GM21717 (cell line): ENCODE measurements around the gene OR5H6.
A peak's percentile ranks its signal among the peaks of the same experiment; 100 is the strongest.
"Not testable (repeated sequence)": the region's sequence is repeated elsewhere in the genome, so short reads cannot be mapped to it uniquely, and the experiment has no call there.

ENCODE experiments used
- ATAC-seq: cut with Tn5 transposase; IDR thresholded peaks from one replicate; pipeline ENCODE4 v1.9.1; 2021; ENCODE audit warnings: mild to moderate bottlenecking, moderate library complexity; ENCODE audit not compliant: unreplicated experiment

The OR5H6 gene

DNA sequence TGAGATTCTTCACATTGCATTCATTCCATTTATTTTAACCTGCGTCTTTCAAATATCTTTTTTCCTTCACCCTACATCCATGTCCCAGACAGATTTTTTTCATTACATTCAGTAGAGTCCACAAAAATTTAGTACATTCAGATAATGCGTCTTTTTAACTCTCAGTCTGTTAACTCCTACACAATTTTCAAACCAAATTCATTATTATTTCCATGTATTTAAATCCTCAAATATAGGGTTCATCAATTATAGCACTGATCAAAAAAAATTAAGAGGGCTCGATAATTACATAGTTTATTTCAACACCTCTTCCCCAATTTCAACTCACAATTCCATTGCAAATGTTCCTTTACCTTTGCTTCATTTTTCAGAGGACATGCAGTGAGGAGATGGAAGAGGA lies at the start of gene OR5H6:
OR5H6 (plus strand) TSS at position 301 of the 400 bp plus-strand sequence; CDS start at position 390, 89 bp downstream.
- no peak for ATAC-seq

DNA sequence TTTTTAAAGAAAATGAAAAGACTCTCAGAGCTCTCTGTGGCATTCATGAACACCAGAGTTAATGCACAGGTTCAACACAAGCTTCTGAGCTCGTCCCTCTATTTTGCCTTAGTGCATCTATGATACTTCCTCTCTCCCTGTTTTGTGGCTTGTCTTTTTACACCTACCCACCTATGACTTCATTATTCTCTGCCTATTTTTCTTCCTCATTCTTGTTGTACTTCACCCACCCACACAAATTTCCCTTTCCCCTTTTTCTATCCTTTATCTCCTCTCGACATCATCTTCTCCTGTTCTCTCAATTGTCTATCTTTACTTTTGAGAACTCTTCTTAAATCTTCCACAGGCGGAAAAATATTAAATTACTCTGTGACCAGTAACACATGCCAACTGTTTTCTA lies 49.0 kb upstream of the OR5H6 start:
- no peak for ATAC-seq

DNA sequence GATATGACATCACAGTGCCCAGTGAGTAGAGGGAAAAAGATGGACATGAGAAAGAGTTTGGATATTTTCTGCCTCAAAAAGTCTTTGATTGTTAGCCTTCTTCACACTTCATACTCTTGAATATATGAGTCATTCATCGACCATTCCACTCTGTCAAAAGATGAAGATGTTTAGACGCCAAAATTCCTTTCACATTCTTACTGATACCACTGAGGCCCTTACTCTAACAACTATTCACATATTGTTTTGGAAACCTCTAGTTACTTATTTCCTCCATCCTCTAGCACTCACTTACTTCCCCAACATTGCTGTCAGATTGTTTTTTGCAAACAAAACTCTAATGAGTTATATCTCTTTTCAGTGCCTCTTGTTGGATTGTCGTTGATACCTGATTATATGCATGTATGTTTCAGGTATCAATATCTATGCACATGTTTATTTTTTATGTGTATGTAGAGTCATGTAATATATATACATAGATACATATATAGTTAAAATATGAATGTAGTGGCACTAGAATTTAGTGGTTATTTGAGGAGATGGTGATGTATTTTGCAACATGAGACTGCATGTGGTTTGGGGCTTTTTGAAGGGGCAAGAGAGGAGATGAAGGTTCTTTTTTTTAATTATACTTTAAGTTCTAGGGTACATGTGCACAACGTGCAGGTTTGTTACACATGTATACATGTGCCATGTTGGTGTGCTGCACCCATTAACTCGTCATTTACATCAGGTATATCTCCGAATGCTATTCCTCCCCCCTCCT lies 40.0 kb upstream of the OR5H6 start:
- no peak for ATAC-seq

DNA sequence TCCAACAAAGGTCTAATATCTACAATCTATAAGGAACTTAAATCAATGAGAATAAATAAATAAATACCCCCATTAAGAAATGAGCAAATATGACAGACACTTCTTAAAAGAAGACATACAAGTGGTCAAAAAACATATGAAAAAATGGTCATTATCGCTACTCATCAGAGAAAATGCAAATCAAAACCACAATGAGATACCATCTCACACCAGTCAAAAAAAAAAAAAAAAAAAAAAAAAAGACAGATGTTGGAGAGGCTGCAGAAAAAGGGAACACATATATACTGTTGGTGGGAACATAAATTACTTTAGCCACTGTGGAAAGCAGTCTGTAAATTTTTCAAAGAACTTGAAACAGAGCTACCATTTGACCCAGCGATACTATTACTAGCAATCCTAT lies 31.6 kb upstream of the OR5H6 start:
- no peak for ATAC-seq

DNA sequence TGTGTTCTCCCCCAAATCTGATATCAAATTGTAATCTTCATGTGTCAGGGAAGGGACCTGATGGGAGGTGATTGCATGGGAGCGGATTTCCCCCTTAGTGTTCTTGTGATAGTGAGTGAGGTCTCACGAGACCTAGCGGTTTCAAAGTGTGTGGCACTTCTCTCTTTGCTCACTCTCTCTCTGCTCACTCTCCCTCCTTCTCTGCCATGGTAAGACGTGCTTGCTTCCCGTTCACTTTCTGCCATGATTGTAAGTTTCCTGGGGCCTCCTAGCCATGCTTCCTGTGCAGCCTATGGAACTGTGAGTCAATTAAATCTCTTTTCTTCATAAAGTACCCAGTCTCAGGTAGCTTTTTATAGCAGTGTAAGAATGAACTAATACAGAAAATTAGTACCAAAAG lies 30.6 kb upstream of the OR5H6 start:
- ATAC-seq: peak; percentile 50

DNA sequence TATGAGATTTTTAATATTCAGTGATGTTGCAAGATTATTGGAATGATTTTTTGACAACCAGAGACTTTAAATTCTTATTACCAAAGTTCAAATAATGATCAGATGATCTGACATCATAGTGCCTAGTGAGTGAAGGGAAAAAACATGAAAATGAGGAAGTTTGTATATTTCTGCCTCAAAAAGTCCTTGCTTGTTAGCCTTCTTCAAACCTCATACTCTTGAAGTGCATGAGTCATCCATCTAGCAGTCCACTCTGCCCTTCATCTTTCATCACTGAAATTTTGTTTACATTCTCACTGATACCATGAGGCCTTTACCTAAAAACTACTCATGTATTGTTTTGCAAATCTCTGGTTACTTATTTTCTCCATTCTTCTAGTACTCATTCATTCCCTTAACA lies 23.9 kb upstream of the OR5H6 start:
- ATAC-seq: peak; percentile 52

DNA sequence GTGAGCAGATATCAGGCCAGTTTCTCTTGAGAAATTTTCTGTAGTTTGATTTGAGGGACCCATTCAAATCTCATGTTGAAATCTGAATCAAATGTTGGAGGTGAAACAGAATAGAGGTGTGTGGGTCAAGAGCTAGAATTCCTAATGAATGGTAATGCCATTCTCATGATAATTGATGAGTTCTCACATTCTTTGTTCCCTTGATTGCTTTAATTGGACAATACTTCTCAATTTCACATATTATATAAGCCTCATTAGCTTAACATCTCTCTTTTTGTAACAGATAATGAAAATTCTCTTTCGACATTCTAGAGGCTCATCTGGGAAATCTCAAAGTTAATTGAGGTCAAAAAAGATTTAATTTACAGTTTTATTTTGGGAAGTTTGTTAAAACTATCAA lies 21.9 kb upstream of the OR5H6 start:
- ATAC-seq: no peak

DNA sequence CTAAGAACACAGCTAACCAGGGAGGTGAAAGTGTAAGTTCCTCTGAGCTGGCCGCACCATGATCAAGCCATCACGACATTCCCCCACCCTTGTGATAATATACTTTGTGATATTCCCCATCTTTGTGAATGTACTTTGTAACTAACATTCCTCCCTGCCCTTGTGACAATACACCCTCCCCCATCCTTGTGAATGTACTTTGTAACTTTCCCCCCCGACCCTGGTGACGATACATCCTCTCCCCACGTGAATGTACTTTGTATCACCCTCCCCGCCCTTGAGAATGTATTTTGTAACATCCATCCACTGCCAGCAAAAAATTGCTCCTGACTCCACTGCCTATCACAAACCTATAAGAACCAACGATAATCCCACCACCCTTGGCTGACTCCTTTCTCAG lies 20.2 kb upstream of the OR5H6 start:
- no peak for ATAC-seq

DNA sequence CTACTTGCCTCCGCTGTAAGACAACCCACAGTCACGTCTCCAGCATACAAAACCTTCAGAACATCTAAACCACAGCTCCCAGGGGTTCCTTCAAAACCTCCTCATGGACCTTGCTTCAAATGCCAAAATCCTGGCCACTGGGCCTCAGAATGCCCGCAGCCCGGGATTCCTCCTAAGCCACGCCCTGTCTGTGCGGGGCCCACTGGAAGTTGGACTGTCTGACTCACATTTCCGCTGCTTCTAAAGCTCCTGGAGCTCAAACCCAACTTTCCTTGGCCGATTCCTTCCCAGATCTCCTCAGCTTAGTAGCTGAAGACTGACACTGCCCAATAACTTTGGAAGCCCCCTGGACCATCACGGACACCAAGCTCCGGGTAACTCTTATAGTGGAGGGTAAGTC lies 17.9 kb upstream of the OR5H6 start:
- ATAC-seq: no peak

DNA sequence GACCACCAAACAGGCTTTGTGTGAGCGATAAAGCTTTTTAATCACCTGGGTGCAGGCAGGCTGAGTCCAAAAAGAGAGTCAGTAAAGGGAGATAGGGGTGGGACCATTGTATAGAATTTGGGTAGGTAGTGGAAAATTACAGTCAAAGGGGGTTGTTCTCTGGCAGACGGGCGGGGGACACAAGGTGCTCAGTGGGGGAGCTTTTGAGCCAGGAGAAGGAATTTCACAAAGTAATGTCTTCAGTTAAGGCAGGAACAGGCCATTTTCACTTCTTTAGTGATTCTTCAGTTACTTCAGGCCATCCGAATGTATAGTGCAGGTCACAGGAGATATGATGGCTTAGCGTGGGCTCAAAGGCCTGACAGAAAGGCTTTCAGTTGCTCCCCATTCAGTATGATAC lies 8.0 kb upstream of the OR5H6 start:
- ATAC-seq: not testable (repeated sequence)

DNA sequence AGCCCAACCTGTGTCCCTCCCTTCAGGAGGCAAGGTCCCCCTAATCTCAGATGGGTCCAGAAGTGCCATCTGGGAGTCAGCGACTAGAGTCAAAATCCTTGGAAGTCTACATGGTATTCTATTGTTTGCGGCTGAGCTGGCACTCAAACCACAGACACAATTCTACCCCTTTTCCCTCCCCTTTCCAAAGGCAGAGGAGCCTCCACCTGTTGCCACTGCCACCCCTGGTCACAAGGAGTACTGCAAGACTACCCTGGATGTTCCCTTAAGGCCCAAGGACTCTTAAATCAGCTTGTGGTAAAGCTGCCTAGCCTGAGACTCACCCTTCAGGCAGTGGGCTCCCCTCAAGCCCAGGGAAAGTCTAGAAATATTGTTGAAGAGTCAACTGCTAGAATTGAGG lies 4.3 kb upstream of the OR5H6 start:
- ATAC-seq: peak; percentile 55

DNA sequence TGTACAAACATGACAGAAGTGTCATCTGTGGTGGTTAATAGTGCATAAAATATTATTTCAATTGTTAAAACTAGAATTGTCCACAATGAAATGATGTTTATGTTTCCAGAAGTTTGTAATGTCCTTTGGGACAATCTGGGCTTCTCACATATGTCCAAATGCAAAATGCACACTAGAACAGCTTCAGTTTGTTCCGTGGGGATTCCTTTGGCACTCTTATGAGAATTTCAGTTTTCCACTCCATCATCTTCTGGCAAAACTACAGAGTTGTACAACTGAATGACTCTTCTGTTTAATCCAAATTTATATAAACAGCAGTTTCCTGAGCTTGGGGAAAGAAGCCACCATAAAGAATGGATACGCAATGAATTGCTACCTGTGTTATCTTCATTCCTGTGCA lies 2.0 kb upstream of the OR5H6 start:
- no peak for ATAC-seq

DNA sequence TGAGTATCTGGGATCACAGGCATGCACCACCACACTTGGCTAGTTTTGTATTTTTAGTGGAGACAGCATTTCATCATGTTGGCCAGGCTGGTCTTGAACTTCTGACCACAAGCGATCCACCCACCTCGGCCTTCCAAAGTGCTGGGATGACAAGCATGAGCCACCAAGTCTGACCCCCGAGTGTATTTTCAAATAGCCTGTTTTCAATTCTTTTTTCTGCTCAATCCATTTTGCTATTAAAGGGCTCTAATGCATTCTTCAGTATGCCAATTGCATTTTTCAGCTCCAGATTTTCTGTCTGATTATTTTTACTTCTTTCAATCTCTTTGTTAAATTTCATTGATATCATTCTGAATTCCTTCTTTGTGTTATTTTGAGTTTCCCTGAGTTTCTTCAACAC lies 5.8 kb downstream of the OR5H6 start:
- ATAC-seq: no peak

DNA sequence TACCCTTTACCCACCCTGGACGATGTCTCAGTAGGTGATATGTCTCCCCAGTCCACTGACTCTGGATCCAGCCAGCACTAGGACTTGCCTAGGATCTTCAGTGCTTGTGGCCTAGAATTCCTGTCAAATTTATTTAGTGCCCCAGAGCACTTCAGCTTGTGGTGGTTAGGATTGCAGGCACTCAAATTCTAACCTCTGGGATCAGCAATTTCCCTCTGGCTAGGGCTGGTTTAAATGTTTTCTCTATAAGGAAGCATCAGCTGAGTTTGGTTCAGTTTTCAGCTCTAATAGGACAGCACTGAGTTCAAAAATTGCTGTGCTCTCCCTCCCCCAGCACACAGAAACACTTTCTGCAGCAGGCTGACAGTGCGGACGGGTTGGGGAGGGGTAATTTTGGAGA lies 8.1 kb downstream of the OR5H6 start:
- ATAC-seq: no peak

DNA sequence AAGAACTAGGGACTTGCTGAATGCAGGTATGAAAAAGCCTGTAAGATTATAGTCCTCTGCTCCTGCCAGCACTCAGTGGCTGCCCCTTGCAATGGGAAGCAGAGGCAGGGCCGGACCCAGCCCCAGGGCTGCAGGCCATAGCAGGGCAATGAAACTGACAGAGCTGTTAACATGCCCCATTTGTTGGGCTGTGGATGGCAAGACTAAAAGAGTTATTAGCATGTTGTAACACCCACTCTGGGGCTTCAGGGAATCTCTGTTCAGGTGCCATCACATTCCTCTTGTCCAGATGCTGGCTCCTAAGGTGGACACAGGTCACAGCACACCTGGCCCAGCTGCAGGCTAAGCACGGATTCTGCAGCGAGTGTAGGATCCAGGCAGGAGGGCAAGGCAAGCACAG lies 10.9 kb downstream of the OR5H6 start:
- ATAC-seq: no peak

DNA sequence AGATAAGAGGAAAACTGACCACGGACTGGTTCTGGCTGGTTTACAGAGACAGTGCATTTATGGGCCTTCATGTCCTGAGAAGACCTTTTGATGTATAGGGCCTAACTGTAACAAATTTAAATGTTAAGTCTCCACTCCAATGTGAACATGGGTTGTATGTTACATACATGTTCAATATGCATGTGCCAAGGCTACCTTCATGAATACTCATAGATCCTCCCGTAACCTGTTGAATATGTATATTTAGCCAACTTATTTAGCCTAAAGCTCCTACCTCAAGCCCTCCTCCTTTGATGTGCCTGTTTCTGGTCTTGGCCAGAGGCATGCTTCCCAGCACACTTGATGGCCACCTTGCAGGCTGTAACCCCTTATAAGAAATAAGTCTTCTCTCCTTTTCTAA lies 18.2 kb downstream of the OR5H6 start, which contains the start of gene OR5H2:
OR5H2 (plus strand) TSS at position 301 of the 400 bp plus-strand sequence. CDS start 398 bp downstream, outside the sequence.
- ATAC-seq: no peak

DNA sequence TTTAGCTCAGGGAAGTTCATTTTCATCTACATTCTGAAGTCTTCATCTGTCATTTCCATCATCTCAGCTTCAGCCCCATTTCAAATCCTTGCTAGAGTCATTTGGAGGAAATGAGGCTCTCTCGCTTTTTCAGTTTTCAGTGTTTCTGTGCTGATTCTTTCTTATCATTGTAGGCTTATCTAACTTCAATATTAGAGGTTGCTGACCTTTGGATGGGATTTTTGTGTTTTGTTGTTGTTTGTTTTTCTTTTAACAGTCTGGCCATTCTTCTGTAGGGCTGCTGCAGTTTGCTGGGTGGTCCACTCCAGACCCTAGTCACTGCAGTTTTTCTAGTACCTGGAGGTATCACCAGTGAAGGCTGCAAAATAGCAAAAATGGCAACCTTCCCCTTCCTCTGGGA lies 26.9 kb downstream of the OR5H6 start:
- no peak for ATAC-seq

DNA sequence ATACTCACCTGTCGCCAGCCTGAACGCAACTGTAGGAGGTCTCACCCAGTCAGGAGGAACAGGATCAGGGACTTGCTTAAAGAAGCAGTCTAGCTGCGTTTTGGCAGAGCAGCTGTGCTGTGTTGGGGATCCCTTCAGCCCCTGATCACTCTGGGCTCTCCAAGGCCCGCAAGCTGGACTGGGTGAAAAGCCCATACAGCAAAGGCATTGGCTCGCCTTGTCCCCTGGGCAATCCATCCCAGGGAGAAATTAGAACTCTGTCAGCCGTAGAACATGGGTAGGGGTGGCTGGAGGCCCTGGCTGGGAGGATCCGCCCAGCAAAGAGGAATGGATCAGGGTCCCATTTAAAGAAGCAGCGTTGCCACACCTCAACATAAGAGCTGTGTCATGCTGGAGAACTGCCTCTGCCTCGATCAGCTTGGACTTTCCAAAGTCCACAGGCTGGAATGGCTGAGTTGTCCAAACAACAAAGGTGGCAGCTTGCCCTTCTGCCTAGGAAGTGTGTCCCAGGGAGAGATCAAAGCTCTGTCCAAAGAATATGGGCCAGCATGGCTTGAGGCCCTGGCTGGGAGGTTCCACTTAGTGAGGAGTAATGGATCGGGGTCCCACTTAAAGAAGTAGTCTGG lies 27.4 kb downstream of the OR5H6 start:
- no peak for ATAC-seq
